Activated CD8-positive, alpha-beta T cell treated with anti-CD3 and anti-CD28 coated beads, Interleukin-2, amount 10 ng/mL, durations not matched to agents 7 days and 5 days (primary cell): ENCODE results near the gene RIMS1. TPM values are rescaled to one million over a fixed set of nuclear protein-coding genes. Genes with fewer than 3 reads are reported as not detected.

Experiments
- ATAC-seq: fragments of 150-1000 bp; cut with Tn5 transposase; one replicate; pipeline ENCODE4 v1.10.0; 2021; ENCODE audit warnings: moderate library complexity
- CTCF ChIA-PET: fragments of 350-600 bp; sonication (Branson Sonifier 250); formaldehyde crosslinking; loops from one replicate; lab custom pipeline; 2021; ENCODE audit warnings: antibody characterized with exemption; lab: Charles Lee
- POLR2A ChIA-PET: fragments of 350-600 bp; sonication (Branson Sonifier 250); formaldehyde crosslinking; loops from one replicate; lab custom pipeline; 2021; ENCODE audit warnings: antibody characterized with exemption; lab: Charles Lee
- DNase-seq: peaks from one replicate; pipeline ENCODE4 v3.0.0-alpha.2; 2020
- H3K27ac Mint-ChIP-seq: one replicate; pipeline ENCODE4 v1.8.0; 2021; ENCODE audit warnings: mild to moderate bottlenecking, mixed read lengths
- H3K27me3 Mint-ChIP-seq: one replicate; pipeline ENCODE4 v1.8.0; 2021; ENCODE audit warnings: low read depth, mixed read lengths
- H3K36me3 Mint-ChIP-seq: one replicate; pipeline ENCODE4 v1.8.0; 2021; ENCODE audit warnings: low read depth, mixed read lengths
- H3K4me1 Mint-ChIP-seq: one replicate; pipeline ENCODE4 v1.8.0; 2021; ENCODE audit warnings: low read depth, mixed read lengths
- H3K4me3 Mint-ChIP-seq: one replicate; pipeline ENCODE4 v1.8.0; 2021; ENCODE audit warnings: mild to moderate bottlenecking, mixed read lengths
- H3K9me3 Mint-ChIP-seq: one replicate; pipeline ENCODE4 v1.8.0; 2022; ENCODE audit warnings: mixed read lengths; ENCODE audit not compliant: insufficient read depth
- total RNA-seq, 2 experiments: library from RNA; stranded (reverse); gene quantifications; one replicate each; pipeline ENCODE4 v1.2.3, GENCODE V29; 2021

The RIMS1 gene
- total RNA-seq, 2 experiments from 2014 or later, result not detected

DNA sequence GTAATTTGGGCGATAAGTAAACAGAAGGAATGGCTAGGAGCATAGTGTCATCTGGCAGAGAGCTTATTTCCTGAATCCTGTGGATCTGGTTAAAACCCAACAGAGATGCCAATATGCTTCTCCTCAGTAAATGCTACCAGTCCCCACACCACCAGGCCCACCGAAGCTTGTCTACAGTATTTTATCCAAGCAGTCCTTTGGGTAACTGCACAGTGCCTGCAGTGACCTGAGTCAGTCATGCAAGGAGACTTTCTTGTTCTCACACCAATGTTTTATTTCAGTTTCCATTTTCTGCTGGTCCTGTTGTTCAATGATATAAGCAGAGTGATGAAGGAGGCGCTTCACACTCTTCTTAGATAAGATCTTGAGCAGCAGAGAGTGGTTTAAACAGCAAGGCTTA, 326.3 kb downstream of the RIMS1 start:
- no peak overlapping the region for H3K4me3 Mint-ChIP-seq
- no peak overlapping the region for H3K27ac Mint-ChIP-seq
- H3K9me3 Mint-ChIP-seq, result no peaks in the 10 kb centered on the region
- DNase-seq (no peak), ATAC-seq (no peak)
- H3K36me3 Mint-ChIP-seq, result no peaks in the 10 kb centered on the region
- CTCF ChIA-PET, result no interaction called here
- H3K27me3 Mint-ChIP-seq, result no peaks in the 10 kb centered on the region
- POLR2A ChIA-PET, result no interaction called here
- H3K4me1 Mint-ChIP-seq, result no peaks in the 10 kb centered on the region

DNA sequence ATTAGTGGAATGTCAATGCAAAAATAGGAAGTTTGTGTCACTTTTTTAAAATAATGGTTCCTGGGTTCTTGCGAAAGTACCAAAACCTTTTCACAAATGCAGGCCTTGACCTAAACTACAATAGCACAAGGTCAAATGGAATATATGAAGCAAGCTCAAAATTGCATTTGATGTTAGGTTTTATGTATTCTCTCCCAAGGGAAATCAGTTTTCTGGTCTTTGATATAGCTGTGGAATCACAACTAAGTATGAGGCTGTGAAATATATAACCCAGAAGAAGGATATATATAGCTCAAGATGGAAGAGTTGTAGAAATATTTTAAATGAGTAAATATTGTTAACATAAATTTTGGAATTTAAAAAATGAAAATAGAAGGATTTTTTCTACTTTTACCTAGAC, 327.3 kb downstream of the RIMS1 start:
- no peak for DNase-seq
- ChIA-PET POLR2A (no interaction called here), CTCF (no interaction called here)
- no peaks in the 10 kb centered on the region for H3K9me3 Mint-ChIP-seq
- no peaks in the 10 kb centered on the region for H3K36me3 Mint-ChIP-seq
- no peaks in the 10 kb centered on the region for H3K4me1 Mint-ChIP-seq
- no peaks in the 10 kb centered on the region for H3K27me3 Mint-ChIP-seq
- no peak overlapping the region for H3K27ac Mint-ChIP-seq
- no peak for ATAC-seq
- H3K4me3 Mint-ChIP-seq, result no peak overlapping the region

DNA sequence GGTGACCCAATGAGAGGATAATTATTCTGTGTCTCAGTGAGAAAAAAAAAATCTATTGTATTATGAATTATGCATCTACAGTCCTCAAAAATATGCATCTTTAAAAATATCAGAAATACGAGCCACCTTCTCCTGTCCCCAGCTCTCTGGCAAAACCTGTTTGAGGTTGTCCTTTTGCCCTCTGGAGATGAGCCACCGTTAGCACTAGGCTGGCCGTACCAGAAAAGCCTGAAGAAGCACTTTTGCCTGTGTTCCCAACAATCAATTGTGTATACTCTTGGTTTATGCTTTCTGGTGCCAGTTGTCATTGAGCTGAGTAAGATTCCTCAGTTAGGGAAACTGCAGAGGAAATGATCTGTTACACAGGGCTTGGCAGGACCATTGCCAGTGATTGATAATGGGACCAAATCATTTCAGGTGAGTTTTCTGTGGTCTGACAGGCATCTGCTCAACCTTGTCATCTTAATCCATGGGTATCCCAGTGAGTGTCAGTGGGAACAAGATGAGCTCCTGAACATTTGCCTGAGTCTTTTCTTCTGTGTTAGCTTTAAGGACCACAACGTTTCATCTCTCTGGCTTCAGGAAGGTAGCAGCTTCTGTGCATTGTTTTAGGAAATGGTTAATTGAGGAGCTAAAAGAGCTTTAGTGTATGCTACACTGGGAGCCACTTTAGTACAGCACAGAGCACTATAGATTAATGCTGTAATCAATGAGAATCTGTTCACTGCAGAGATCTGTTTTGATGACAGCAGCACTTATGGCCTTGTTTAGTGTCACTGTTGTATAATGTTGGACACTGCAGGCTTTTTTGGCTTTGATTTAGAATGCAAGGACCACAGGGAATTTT, 330.1 kb downstream of the RIMS1 start:
- no peaks in the 10 kb centered on the region for H3K36me3 Mint-ChIP-seq
- no peak overlapping the region for H3K27ac Mint-ChIP-seq
- CTCF ChIA-PET, result no interaction called here
- no peaks in the 10 kb centered on the region for H3K9me3 Mint-ChIP-seq
- no peak overlapping the region for H3K4me3 Mint-ChIP-seq
- no peaks in the 10 kb centered on the region for H3K27me3 Mint-ChIP-seq
- H3K4me1 Mint-ChIP-seq, result no peaks in the 10 kb centered on the region
- no peak for DNase-seq
- POLR2A ChIA-PET, result no interaction called here
- ATAC-seq, result no peak

DNA sequence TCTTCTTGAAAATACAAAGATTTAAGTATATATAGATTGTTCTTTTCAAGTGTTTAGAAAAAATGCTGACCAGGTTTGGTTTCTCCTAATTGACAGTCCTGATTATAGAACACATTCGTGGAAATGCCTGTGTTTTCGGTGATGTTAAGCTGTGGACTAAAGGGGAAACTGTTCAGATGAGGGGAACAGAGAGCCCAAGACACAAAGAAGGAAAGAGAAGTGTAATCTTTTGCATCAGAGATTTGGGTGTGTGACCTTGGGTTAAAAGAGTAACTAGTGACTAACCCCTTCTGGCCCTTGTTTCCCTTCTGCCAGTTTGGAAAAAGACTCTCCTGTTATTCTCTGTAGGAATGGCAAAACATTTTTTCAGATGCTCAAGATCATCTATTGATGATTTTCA, 331.3 kb downstream of the RIMS1 start:
- H3K4me3 Mint-ChIP-seq, result no peak overlapping the region
- H3K36me3 Mint-ChIP-seq, result no peaks in the 10 kb centered on the region
- H3K9me3 Mint-ChIP-seq, result no peaks in the 10 kb centered on the region
- ATAC-seq (no peak), DNase-seq (no peak)
- CTCF ChIA-PET, result no interaction called here
- POLR2A ChIA-PET, result no interaction called here
- no peak overlapping the region for H3K27ac Mint-ChIP-seq
- H3K27me3 Mint-ChIP-seq, result no peaks in the 10 kb centered on the region
- H3K4me1 Mint-ChIP-seq, result no peaks in the 10 kb centered on the region

DNA sequence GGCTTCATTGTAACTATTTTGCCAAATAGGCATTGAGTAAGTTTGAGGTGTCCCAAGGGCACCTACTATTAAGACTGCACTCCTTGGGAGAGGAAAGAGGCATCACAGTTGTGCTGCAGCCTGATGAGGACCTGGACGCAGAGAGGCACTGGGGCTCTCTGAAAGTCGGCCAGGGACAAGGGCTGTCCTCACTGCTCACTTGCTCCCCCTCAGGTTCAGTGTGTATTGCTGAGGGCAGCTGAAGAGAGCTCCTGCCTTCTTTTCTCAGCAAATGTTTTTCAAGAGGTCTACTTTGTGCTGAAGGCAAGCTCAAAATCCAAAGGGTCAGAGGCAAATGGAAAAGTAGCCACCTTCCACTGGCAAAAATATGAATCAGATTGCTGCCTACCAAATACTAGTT, 331.8 kb downstream of the RIMS1 start:
- Mint-ChIP-seq H3K27ac (no peak overlapping the region), H3K4me1 (no peaks in the 10 kb centered on the region), H3K27me3 (no peaks in the 10 kb centered on the region), H3K9me3 (no peaks in the 10 kb centered on the region), H3K4me3 (no peak overlapping the region), H3K36me3 (no peaks in the 10 kb centered on the region)
- ChIA-PET POLR2A (no interaction called here), CTCF (no interaction called here)
- no peak for DNase-seq
- no peak for ATAC-seq

DNA sequence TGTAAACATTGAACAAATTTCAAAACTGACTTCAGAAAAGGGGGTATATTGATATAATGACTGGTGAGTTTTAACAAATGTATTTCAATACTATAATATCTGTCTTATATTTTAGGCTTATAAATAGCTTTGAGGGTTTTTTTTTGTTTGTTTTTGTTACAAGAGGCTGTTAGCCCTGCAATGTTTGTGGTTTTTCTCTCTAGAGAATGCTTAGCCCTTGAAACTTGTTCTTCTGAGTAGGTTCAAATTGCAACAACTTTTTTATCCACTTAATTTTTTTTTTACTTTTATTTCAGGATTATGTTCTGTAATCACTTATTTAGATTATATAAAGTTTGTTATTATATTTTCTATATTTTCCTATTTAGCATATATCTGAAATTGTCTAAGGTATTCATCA, 333.2 kb downstream of the RIMS1 start:
- no peaks in the 10 kb centered on the region for H3K4me1 Mint-ChIP-seq
- no peak overlapping the region for H3K4me3 Mint-ChIP-seq
- ChIA-PET CTCF (no interaction called here), POLR2A (no interaction called here)
- no peak overlapping the region for H3K27ac Mint-ChIP-seq
- no peak for ATAC-seq
- H3K36me3 Mint-ChIP-seq, result no peaks in the 10 kb centered on the region
- no peaks in the 10 kb centered on the region for H3K27me3 Mint-ChIP-seq
- no peaks in the 10 kb centered on the region for H3K9me3 Mint-ChIP-seq
- no peak for DNase-seq

DNA sequence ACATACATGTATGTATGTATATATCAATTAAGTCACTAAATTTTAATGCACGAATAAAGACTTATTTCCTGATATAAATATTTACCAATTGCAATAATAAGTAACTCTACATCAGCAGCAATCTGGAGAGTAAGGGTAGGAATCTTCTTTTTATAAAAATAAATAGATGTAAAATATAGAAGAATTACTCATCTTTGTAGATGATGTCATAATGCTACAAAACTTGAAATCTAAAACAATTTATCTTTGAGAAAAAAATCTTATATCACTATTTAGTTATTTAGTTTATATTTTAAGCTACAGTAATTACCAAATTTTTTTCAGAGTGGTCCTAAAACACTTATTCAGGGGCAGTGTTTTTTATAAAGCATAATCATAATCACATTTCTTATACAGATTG, 351.7 kb downstream of the RIMS1 start:
- H3K27ac Mint-ChIP-seq, result no peak overlapping the region
- ATAC-seq, result no peak
- no peaks in the 10 kb centered on the region for H3K4me1 Mint-ChIP-seq
- H3K4me3 Mint-ChIP-seq, result no peak overlapping the region
- ChIA-PET CTCF (no interaction called here), POLR2A (no interaction called here)
- H3K9me3 Mint-ChIP-seq, result no peaks in the 10 kb centered on the region
- no peaks in the 10 kb centered on the region for H3K27me3 Mint-ChIP-seq
- H3K36me3 Mint-ChIP-seq, result no peaks in the 10 kb centered on the region
- DNase-seq, result no peak

DNA sequence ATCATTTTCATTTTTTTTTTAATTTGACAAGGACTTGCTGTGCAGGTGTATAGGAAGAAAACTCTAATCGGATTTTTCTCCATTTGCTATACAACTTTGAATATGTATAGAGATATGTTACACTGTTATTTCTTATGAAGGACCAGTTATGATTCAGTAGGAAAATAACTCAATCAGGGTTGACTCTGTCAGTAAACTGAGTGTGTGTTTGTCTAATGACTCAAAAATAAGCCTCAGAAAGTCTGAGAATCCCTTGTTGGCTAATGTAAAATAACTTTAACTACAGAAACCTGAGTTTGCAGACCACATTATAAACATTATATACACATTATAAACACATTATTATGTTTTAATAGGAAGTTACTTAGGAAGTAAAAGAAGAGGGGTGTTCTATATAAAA, 352.6 kb downstream of the RIMS1 start:
- Mint-ChIP-seq H3K4me3 (no peak overlapping the region), H3K27ac (no peak overlapping the region), H3K4me1 (no peaks in the 10 kb centered on the region), H3K27me3 (no peaks in the 10 kb centered on the region), H3K9me3 (no peaks in the 10 kb centered on the region), H3K36me3 (no peaks in the 10 kb centered on the region)
- ATAC-seq (no peak), DNase-seq (no peak)
- CTCF ChIA-PET, result no interaction called here
- POLR2A ChIA-PET, result no interaction called here

DNA sequence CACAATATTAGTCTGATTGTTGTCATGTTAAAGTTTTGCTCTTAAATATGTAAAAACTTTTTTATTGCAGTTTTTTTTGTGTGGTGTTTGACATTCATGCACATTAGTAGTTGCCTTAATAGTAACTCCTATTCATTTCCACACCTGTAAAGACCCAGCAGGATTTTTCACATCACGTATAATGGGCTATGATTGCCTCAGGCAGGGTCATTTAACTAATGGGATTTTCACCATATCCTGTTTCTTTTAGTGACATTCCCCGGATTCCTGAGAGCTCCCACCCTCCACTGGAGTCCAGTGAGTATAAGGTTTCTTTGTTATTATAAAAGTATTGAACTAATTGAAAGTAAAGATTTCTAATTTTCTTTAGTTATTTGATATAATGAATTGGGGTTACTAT, 359.2 kb downstream of the RIMS1 start:
- no peak overlapping the region for H3K4me3 Mint-ChIP-seq
- H3K27me3 Mint-ChIP-seq, result no peaks in the 10 kb centered on the region
- ATAC-seq (no peak), DNase-seq (no peak)
- ChIA-PET POLR2A (no interaction called here), CTCF (no interaction called here)
- H3K36me3 Mint-ChIP-seq, result no peaks in the 10 kb centered on the region
- H3K27ac Mint-ChIP-seq, result no peak overlapping the region
- no peaks in the 10 kb centered on the region for H3K4me1 Mint-ChIP-seq
- no peaks in the 10 kb centered on the region for H3K9me3 Mint-ChIP-seq

DNA sequence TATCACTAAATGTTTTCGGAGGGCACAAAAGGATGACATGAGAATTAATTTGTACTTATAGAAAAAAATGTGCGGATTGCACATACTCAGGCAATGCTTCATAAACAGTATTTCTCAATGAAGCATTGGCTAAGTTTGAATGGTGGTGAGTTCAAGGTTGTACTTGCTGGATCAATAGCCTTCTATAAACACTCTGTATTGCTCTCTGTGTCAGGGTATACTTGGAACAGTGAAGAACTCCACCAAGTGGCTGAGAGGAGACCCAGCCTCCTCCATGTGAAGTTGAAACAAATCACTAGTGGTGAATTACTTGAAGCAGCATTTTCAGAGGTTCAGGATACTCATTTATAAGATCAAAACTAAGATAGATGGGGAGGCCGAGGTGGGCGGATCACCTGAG, 360.6 kb downstream of the RIMS1 start:
- no peaks in the 10 kb centered on the region for H3K4me1 Mint-ChIP-seq
- DNase-seq (no peak), ATAC-seq (no peak)
- ChIA-PET CTCF (no interaction called here), POLR2A (no interaction called here)
- H3K36me3 Mint-ChIP-seq, result no peaks in the 10 kb centered on the region
- H3K4me3 Mint-ChIP-seq, result no peak overlapping the region
- no peak overlapping the region for H3K27ac Mint-ChIP-seq
- H3K9me3 Mint-ChIP-seq, result no peaks in the 10 kb centered on the region
- no peaks in the 10 kb centered on the region for H3K27me3 Mint-ChIP-seq

DNA sequence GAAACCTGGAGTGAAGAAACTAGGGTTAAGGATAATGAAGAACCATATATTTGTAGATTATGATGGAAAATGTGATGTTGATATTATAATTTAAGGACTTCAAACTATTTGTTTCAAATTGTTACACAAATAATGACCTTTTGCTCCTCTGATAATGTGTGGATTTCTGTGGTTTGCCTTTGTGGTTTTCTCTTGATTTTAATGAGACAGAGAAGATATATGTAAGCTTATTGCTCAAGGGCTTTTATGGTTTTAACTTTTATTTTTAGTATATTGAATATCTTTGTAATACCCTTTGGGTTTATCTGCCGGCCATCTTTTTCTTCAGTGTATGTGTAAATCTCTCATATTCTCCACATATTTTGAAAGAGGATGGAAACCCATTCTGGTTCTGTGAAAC, 362.3 kb downstream of the RIMS1 start:
- Mint-ChIP-seq H3K4me1 (no peaks in the 10 kb centered on the region), H3K36me3 (no peaks in the 10 kb centered on the region), H3K27ac (no peak overlapping the region), H3K9me3 (no peaks in the 10 kb centered on the region), H3K27me3 (no peaks in the 10 kb centered on the region), H3K4me3 (no peak overlapping the region)
- POLR2A ChIA-PET, result no interaction called here
- CTCF ChIA-PET, result no interaction called here
- DNase-seq (no peak), ATAC-seq (no peak)

DNA sequence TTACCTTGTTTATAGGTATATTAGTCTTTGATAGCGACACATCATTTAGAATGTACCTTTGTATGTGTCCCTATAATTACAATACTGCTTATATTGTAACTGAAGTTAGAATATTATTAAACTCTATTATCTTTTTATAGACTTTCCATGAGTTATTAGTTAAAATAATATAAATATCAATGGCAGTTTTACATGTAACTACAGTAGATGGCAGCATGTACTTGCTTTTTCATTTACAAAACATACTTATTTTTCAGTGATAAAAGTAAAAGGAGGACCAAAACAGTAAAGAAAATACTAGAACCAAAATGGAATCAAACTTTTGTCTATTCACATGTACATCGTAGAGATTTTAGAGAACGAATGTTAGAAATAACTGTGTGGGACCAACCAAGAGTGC, 364.3 kb downstream of the RIMS1 start:
- Mint-ChIP-seq H3K36me3 (no peaks in the 10 kb centered on the region), H3K27ac (no peak overlapping the region), H3K27me3 (no peaks in the 10 kb centered on the region), H3K4me3 (no peak overlapping the region), H3K4me1 (no peaks in the 10 kb centered on the region), H3K9me3 (no peaks in the 10 kb centered on the region)
- CTCF ChIA-PET, result no interaction called here
- no peak for ATAC-seq
- POLR2A ChIA-PET, result no interaction called here
- no peak for DNase-seq

DNA sequence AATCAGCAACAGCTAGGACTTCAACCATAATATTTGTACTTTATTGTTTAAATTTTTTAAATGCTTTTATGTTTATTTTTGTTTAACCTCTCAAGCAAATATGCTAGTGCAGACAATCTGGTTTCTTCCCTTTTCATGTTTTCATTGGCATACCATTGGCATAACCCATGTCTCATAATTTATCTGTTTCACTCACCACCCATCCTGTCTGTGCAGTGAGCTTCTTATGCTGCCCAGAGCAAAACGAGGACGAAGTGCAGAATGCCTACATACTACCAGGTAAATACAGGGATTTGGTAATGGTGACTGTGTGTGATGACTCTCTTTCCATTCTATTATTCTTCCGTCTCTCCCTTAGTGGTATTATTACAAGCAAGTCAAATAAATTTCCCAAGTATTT, 374.1 kb downstream of the RIMS1 start:
- Mint-ChIP-seq H3K4me3 (no peak overlapping the region), H3K9me3 (no peaks in the 10 kb centered on the region), H3K27ac (no peak overlapping the region), H3K4me1 (no peaks in the 10 kb centered on the region), H3K36me3 (no peaks in the 10 kb centered on the region), H3K27me3 (no peaks in the 10 kb centered on the region)
- DNase-seq (no peak), ATAC-seq (no peak)
- ChIA-PET CTCF (no interaction called here), POLR2A (no interaction called here)
